Endothelial cell (in vitro differentiated cells): ENCODE measurements around the gene ALKBH8. TPM values are rescaled to one million over a fixed set of nuclear protein-coding genes. Genes with fewer than 3 reads are reported as not detected.
"Not testable (repeated sequence)": the region's sequence is repeated elsewhere in the genome, so short reads cannot be mapped to it uniquely, and the experiment has no call there.

ENCODE experiments used
- DNase-seq: peaks from one replicate; pipeline ENCODE4 v3.0.0; 2021; ENCODE audit warnings: low spot score
- H3K27ac Mint-ChIP-seq: one replicate; pipeline ENCODE4 v1.8.0; 2021; ENCODE audit warnings: mixed read lengths, inconsistent platforms; ENCODE audit not compliant: unreplicated experiment
- H3K27me3 Mint-ChIP-seq: one replicate; pipeline ENCODE4 v1.8.0; 2021; ENCODE audit warnings: mild to moderate bottlenecking, moderate library complexity, mixed read lengths, inconsistent platforms; ENCODE audit not compliant: unreplicated experiment
- H3K36me3 Mint-ChIP-seq: one replicate; pipeline ENCODE4 v1.8.0; 2021; ENCODE audit warnings: mild to moderate bottlenecking, low read depth, mixed read lengths, inconsistent platforms; ENCODE audit not compliant: unreplicated experiment
- H3K4me1 Mint-ChIP-seq: one replicate; pipeline ENCODE4 v1.8.0; 2021; ENCODE audit warnings: mild to moderate bottlenecking, mixed read lengths, inconsistent platforms; ENCODE audit not compliant: unreplicated experiment
- H3K4me3 Mint-ChIP-seq: one replicate; pipeline ENCODE4 v1.8.0; 2021; ENCODE audit warnings: mild to moderate bottlenecking, mixed read lengths, inconsistent platforms; ENCODE audit not compliant: unreplicated experiment
- H3K9me3 Mint-ChIP-seq: one replicate; pipeline ENCODE4 v1.8.0; 2021; ENCODE audit warnings: mixed read lengths, inconsistent platforms; ENCODE audit not compliant: unreplicated experiment
- CTCF ChIP-seq: fragments of 200-600 bp; sonication (generic); IDR thresholded peaks from one replicate; pipeline ENCODE4 v1.5.0; 2021; ENCODE audit warnings: antibody characterized with exemption; ENCODE audit not compliant: unreplicated experiment
- total RNA-seq: library from RNA; stranded (reverse); fragmentation: NEBNext Ultra II Directional; extraction: Animal tissue kit (Norgen Biotek cat#: 25700); gene quantifications from one replicate; pipeline ENCODE4 v1.2.1, GENCODE V29; 2021; ENCODE audit not compliant: unreplicated experiment

Gene ALKBH8
- total RNA-seq, 1 donor from 2014 or later, result 8.4 TPM

- no peak for DNase-seq
- Mint-ChIP-seq H3K4me3 (no peak overlapping the region), H3K9me3 (no peaks in the 10 kb centered on the region), H3K27ac (no peak overlapping the region), H3K27me3 (no peaks in the 10 kb centered on the region), H3K36me3 (no peaks in the 10 kb centered on the region), H3K4me1 (no peaks in the 10 kb centered on the region)
- no peak for TF ChIP-seq CTCF
Measured at GRCh38 chr11:107577346-107577711, 11.8 kb upstream of the ALKBH8 start.

GRCh38 chr11:107576497-107577345 is 11.2 kb upstream of the ALKBH8 start:
- H3K27me3 Mint-ChIP-seq, H3K4me3 Mint-ChIP-seq, H3K9me3 Mint-ChIP-seq, H3K36me3 Mint-ChIP-seq, H3K4me1 Mint-ChIP-seq, H3K27ac Mint-ChIP-seq: not testable (repeated sequence)
- DNase-seq, result peak; percentile 61
- peak; percentile 73 for TF ChIP-seq CTCF

- no peaks in the 10 kb centered on the region for H3K4me1 Mint-ChIP-seq
- H3K27ac Mint-ChIP-seq, result no peak overlapping the region
- H3K36me3 Mint-ChIP-seq, result no peaks in the 10 kb centered on the region
- no peaks in the 10 kb centered on the region for H3K9me3 Mint-ChIP-seq
- H3K4me3 Mint-ChIP-seq, result no peak overlapping the region
- TF ChIP-seq CTCF, result no peak
- no peaks in the 10 kb centered on the region for H3K27me3 Mint-ChIP-seq
- DNase-seq, result no peak
Measured at GRCh38 chr11:107573438-107573837, 7.9 kb upstream of the ALKBH8 start.

GRCh38 chr11:107570015-107570414 is 4.5 kb upstream of the ALKBH8 start:
- Mint-ChIP-seq H3K9me3 (no peaks in the 10 kb centered on the region), H3K27ac (no peak overlapping the region), H3K36me3 (no peaks in the 10 kb centered on the region), H3K4me1 (peaks cover 11% of the 10 kb centered on the region), H3K27me3 (peaks cover 1% of the 10 kb centered on the region), H3K4me3 (no peak overlapping the region)
- DNase-seq, result no peak
- TF ChIP-seq CTCF, result no peak

GRCh38 chr11:107567739-107568335 is 2.3 kb upstream of the ALKBH8 start:
- Mint-ChIP-seq H3K27me3 (peaks cover 1% of the 10 kb centered on the region), H3K36me3 (no peaks in the 10 kb centered on the region), H3K4me3 (no peak overlapping the region), H3K27ac (no peak overlapping the region), H3K9me3 (no peaks in the 10 kb centered on the region), H3K4me1 (peaks cover 16% of the 10 kb centered on the region)
- DNase-seq, result no peak
- no peak for TF ChIP-seq CTCF
